Urinary bladder (tissue), 4 donors: ENCODE data around the gene CYTH4. TPM values are rescaled to one million over a fixed set of nuclear protein-coding genes. Genes with fewer than 3 reads are reported as not detected.
"Not testable (repeated sequence)": the region's sequence is repeated elsewhere in the genome, so short reads cannot be mapped to it uniquely, and the experiment has no call there.

ENCODE experiments used
- DNase-seq: peaks from one replicate; pipeline ENCODE4 v3.0.0-alpha.2; 2015; ENCODE audit errors: extremely low spot score
- H3K27ac ChIP-seq: one replicate; pipeline ENCODE4 v1.5.1; 2013; ENCODE audit warnings: low read depth, mild to moderate bottlenecking, moderate library complexity
- H3K36me3 ChIP-seq: one replicate; pipeline ENCODE4 v1.6.1; 2013; ENCODE audit warnings: mild to moderate bottlenecking, moderate library complexity; ENCODE audit not compliant: insufficient read depth
- H3K4me1 ChIP-seq: one replicate; pipeline ENCODE4 v1.6.1; 2013; ENCODE audit warnings: mild to moderate bottlenecking, moderate library complexity; ENCODE audit not compliant: insufficient read depth
- H3K4me3 ChIP-seq: one replicate; pipeline ENCODE4 v1.5.1; 2013; ENCODE audit warnings: low read depth, low read length
- WGBS: extraction: QIAGEN DNeasy Blood & Tissue Kit; methylation state at CpG from one replicate; pipeline ENCODE4 v1.1.7; 2013; 5-methylcytosine and 5-hydroxymethylcytosine counted together
- polyA plus RNA-seq: library from polyadenylated mRNA; stranded (reverse); fragments of 200-250 nt; gene quantifications from one replicate; pipeline ENCODE4 v1.2.3, GENCODE V29; 2013
- total RNA-seq: library from RNA; depleted of rRNA; stranded (reverse); fragments of >200 nt; gene quantifications from one replicate; pipeline ENCODE4 v1.2.3, GENCODE V29; 2014
- donor health status: healthy with polysubstance abuse.
- donor health status: healthy.

CYTH4 gene
- total and polyA plus RNA-seq, 2 donors: 5.2 to 10.8 TPM

DNA sequence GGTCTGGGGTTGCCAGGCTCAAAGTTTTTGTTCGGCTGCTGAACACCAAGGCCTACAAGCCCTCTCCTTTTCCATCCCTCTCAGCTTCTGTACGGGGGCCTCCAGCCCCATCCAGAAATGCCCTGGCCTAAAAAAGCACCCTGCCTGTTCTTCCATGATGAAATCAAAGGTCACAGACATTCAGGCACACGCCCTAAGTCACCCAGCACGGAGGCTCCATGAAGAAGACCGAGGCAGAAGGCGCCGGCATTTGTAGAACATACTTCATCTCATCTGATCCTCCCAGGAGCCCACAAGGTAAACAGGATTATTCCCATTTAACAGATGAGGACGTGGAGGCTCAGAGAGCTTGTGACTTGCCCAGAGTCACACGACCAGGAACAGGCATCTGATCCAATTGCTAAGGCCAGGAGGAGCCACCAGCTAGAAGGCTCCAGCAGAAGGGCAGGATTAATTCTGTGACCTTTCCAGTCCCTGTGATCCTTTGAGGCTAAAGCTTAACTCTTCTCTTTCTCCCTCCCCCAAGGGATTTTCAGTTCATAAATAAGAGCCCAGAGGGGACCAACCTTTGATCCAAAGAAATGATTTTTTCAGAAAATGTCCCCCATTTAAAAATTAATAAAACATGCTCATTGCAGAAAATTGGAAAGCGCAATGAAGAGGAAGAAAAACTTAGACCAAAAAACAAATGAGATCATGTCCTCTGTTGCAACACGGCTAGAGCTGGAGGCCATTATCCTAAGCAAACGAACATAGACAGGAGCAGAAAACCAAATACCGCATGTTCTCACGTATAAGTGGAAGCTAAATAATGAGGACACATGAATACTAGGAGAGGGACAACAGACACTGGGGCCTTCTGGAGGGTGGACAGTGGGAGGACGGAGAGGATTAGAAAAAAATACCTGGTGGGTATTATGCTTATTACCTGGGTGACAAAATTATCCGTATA, 38.7 kb downstream of the CYTH4 start:
- no peak overlapping the region for H3K27ac ChIP-seq
- H3K4me3 ChIP-seq: no peak overlapping the region
- peaks cover 2% of the 10 kb centered on the region for H3K4me1 ChIP-seq
- 78% methylated on average over 16 of the region's 16 CpGs for WGBS
- DNase-seq: no peak
- no peaks in the 10 kb centered on the region for H3K36me3 ChIP-seq

DNA sequence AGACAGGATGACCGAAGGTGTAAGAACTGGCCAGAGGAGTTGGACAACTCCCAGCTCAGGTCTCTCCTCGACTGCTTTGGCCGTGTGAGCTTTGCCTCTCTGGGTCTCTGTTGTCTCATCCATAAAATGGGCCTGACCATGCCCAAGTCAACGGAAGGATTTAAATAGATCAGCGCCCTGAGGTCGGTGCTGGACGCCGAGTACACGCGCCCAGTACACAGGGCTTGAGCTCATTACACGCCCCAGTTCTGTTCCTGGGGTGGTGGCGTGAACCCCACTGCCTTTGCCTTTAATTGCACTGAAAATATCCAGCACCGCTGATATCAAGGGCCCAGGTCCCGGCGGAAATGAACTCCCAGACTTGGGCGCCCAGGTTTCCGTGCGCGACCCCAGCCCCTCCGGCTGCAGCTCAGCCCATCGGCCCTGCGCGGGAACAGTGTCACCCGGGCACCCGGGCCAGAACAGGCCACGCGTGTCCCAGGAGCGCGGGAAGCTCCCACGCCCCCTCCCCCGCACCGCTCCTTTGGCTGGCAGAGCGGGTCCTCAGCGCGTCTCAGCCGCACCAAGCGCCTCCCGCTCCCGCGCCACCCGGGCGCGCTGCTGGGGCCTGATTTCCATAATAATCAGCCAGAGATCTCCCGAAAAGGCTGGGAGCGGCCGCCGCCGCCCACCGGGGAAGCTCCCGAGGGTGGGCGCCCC, 42.2 kb downstream of the CYTH4 start:
- no peak overlapping the region for H3K27ac ChIP-seq
- WGBS: 7% methylated on average over 51 of the region's 51 CpGs

DNA sequence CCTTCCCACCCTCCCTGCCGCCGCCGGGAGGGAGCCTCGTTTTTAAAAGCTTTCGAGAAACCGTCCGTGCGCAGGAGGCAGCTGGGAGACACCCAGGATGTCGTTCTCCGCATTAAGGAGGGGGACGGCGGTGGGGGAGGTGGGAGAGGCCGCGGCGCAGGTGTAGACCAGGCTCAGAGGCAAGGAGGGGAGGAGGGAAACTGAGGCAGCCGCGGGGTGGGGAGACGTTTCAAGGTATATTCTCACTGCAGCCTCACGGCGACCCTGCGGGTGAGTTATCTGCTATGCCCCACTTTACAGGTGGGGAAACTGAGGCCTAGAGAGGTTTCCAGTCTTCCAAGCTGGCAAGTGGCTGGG, 42.7 kb downstream of the CYTH4 start:
- no peak for DNase-seq
- Histone ChIP-seq H3K4me3 (no peak overlapping the region), H3K4me1 (peaks cover 2% of the 10 kb centered on the region), H3K27ac (no peak overlapping the region), H3K36me3 (no peaks in the 10 kb centered on the region)
- 3% methylated on average over 21 of the region's 21 CpGs for WGBS

More for the DNA sequence above, 42.2 kb downstream of the CYTH4 start:
- Histone ChIP-seq H3K4me1 (peaks cover 2% of the 10 kb centered on the region), H3K36me3 (no peaks in the 10 kb centered on the region), H3K4me3 (no peak overlapping the region)
- no peak for DNase-seq

DNA sequence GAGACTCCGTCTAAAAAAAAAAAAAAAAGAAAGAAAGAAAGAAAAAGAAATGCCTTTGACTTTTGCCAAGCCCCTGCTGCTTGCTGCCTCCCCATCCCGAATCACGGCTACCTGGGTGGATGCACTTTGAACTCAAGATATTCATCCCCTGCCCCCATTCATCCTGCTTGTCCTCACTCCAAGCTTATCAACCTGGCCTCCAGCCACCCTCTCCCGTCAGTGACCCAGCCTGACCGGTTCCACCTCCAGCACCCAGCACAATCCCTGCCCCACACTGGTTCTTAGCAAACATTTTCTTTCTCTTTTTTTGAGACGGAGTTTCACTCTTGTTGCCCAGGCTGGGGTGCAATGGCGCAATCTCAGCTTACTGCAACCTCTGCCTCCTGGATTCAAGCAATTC, 44.4 kb downstream of the CYTH4 start:
- Histone ChIP-seq H3K36me3 (no peaks in the 10 kb centered on the region), H3K4me3 (no peak overlapping the region), H3K4me1 (peaks cover 2% of the 10 kb centered on the region), H3K27ac (no peak overlapping the region)
- no peak for DNase-seq
- 47% methylated on average over 7 of the region's 7 CpGs for WGBS

DNA sequence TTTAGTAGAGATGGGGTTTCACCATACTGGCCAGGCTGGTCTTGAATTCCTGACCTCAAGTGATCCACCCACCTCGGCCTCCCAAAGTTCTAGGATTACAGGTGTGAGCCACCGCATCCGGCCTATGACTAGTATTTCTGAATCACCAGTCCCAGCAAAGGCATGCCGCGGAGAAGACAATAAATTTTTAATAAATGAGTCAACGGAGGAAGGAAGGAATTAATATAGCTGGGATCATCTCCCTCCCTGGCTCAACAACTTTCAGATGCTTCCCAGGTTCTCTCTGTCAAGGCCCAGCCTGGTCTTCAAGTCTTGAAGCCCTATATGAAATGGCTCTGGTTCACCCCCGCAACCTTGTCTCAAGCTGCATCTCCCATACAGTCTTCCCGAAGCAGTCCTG, 45.7 kb downstream of the CYTH4 start:
- Histone ChIP-seq H3K4me1 (peaks cover 2% of the 10 kb centered on the region), H3K27ac (no peak overlapping the region), H3K36me3 (no peaks in the 10 kb centered on the region), H3K4me3 (no peak overlapping the region)
- no peak for DNase-seq
- 70% methylated on average over 8 of the region's 8 CpGs for WGBS

DNA sequence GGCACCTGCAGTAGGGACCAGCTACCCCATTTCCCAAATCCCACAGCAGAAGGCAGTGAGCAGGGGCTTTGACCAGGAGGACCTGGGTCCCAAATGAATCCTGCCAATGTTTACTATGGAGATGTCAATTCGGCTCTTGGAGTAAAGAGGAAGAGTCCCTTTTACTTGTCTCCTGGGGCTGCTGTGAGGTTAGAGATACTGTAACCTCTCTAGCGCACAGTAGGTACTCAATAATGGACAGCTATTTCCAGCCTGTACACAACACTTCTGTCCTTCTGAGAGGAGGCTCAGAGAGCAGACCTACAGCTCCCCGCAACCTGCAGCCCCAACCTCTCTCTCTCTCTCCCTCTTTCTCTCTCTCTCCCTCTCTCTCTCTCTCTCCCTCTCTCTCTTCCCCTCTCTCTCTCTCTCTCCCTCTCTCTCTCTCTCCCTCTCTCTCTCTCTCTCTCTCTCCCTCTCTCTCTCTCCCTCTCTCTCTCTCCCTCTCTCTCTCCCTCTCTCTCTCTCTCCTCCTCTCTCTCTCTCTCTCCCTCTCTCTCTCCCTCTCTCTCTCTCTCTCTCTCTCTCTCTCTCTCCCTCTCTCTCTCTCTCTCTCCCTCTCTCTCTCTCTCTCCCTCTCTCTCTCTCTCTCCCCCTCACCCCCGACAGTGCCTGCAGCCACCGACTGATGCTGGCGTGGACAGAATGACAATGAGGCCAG, 46.4 kb downstream of the CYTH4 start:
- 39% methylated on average over 6 of the region's 6 CpGs for WGBS

DNA sequence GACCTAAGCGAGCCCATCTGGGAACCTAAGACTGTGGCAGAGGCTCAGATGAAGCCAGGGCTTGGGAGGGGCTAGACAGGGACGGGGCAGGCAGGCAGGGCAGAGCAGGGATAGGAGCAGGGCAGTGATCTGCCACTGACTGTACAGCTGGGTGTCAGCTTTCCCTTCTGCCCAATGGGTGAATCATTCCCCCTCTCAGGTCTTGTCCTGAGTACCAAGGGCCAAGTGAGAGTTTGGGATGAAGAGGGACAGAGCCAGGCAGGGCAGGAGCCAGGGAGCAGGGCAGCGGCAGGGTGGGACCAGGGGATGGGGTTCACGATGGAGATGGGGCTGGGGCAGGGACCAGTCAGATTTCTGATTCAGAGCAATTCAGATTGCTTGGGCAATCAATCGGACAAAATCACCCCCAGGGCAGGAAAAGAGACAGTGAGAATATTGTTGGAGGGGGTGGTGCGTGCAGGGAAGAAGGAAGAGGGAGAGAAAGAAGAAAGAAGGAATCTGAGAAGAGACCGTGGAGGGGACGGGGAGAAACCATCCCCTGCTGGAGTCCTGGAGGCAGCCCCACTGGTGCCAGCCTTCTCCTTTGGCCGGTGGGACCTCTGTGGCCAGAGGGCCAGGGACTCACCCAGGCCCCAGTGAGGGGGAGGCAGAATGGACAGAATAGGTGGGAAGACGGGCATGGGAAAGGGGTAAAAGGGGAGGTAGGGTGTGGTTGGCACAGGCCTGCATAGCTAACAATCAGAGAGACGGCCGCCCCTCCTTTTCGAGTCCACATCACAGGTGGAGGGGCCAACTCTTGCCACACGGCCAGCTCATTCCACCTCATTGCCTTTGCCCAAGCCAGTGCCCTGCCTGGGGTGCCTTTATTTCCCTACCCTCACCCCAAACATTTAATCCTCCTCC, 47.2 kb downstream of the CYTH4 start:
- H3K4me3 ChIP-seq: no peak overlapping the region
- no peak for DNase-seq
- peaks cover 2% of the 10 kb centered on the region for H3K4me1 ChIP-seq
- H3K36me3 ChIP-seq: no peaks in the 10 kb centered on the region
- no peak overlapping the region for H3K27ac ChIP-seq
- 66% methylated on average over 14 of the region's 14 CpGs for WGBS

More for the DNA sequence above, 46.4 kb downstream of the CYTH4 start:
- not testable (repeated sequence) for H3K4me1 ChIP-seq, H3K27ac ChIP-seq, DNase-seq, H3K4me3 ChIP-seq, H3K36me3 ChIP-seq

DNA sequence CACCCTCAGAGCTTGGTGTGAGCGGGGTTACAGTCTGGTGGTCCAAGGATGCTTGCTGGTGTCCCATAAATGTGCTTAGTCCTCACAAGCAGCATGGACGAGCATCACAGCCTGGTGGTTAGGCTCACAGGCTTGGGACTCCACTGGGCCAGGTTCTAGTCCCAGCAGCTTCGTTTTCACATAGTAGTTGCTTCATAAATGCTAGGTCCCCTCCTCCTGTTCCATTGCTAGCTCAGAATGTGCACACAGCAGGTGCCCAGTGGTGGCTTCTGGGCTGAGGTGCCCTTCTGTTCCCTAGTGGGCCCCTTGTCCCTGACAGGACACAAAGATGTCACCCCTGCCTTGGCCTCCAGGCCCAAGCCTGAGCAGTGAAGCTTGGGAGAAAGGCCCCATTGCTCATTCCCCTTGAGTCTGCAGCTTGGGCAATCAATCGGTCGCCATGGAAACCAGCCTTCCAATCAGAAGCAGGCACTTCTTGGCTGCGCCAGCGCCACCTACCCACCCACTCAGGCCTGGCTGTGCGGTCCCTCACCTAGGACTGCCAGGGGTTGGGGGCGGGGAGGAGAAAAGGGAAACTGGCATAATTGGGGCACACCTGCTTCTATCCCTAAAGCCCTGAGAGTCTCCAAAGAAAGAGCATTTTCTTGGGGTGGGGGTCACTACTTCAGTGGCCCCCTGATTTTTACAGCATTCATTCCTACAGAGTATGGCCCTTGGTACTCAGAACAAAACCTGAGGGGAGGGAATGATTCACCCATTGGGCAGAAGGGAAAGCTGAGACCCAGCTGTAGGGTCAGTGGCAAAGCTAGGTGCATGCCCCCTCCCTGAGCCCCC, 48.1 kb downstream of the CYTH4 start:
- Histone ChIP-seq H3K4me1 (no peaks in the 10 kb centered on the region), H3K27ac (no peak overlapping the region), H3K36me3 (no peaks in the 10 kb centered on the region), H3K4me3 (no peak overlapping the region)
- no peak for DNase-seq
- WGBS: 56% methylated on average over 9 of the region's 9 CpGs

DNA sequence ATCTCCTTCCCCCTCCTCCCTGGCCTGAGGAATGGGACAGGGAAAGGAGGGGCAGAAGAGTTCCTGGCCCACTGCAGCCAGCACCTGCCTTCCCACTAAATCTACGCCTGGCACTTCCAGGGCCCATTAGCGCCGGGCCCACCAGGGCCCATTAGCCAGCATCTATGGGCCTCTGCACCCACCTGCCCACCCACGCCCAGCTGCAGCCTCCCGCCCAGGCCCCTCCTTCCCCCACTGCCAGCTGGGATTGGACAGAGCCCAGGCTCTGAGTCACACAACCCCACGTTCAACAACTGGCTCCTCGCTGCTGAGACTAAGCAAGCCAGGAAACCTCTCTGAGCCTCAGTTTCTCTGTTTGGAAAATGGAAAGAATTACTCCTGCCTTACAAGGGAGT, 48.7 kb downstream of the CYTH4 start:
- H3K27ac ChIP-seq: no peak overlapping the region
- no peak overlapping the region for H3K4me3 ChIP-seq
- no peaks in the 10 kb centered on the region for H3K4me1 ChIP-seq
- H3K36me3 ChIP-seq: no peaks in the 10 kb centered on the region
- no peak for DNase-seq
- 46% methylated on average over 7 of the region's 7 CpGs for WGBS

DNA sequence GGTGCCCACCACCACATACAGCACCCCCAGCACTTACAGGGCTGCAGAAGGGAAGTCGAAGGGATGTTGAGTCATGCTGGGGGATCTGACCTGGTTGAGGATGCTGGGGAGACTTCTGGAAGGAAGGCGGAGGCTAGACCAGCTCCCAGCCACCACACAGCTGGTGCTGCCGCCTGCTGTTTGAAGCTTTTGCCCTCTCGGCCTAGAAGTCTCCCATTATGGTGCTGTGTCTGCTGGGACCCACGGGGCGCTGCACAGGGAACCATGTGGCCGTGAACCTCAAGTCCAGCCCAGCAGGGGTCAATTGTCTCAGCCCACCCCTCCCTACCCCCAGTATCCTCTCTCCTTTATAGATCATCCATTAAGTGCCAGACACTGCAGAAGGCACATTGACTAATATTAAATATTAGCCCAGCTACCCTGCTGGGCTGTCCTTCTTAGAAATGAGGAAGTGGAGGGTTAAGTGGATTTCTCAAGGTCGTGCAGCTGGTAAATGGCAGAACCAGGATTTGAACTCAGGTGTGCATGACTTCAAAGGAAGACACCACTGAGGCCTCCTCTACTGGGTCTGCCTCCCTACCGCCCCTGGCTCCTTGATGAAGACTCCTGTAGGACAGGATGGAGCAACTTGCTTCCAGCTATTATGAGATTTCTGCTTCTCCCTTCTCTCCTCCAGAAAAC, 49.7 kb downstream of the CYTH4 start:
- Histone ChIP-seq H3K4me1 (no peaks in the 10 kb centered on the region), H3K36me3 (no peaks in the 10 kb centered on the region), H3K27ac (no peak overlapping the region), H3K4me3 (no peak overlapping the region)
- no peak for DNase-seq
- 72% methylated on average over 9 of the region's 9 CpGs for WGBS

DNA sequence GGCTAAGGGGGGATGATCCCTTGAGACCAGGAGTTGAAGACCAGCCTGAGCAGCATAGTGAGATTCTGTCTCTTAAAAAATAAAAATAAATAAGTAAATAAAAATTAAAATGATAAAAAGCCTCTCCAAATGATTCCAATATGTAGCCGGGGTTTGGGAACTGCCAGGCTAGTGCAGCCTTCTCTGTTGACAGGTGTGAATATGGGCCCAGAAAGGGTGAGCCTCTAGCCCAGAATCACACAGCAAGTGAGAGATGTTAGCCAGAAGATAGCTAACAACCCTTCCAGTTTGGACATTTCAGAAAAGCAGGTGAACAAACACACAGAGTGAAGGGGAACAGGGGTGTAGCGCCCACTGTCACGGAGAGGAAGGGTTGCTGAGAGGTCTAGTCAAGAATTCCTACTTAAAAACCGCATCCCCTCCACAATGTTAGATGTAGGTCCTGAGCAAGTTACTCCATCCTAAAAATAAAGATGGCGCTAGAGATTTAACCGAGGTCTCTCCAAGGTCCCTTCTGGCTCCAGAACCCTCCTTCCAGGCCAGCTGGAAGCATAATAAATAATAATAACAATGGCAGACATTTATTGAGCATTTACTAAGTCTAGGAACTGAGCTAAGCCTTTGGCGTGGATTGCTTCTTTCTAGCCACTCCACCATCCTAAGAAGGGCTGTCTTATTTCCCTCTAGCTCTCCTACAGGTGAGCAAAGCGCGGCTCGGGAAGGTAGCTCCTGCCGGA, 51.6 kb downstream of the CYTH4 start:
- DNase-seq: no peak
- Histone ChIP-seq H3K4me1 (no peaks in the 10 kb centered on the region), H3K36me3 (no peaks in the 10 kb centered on the region), H3K27ac (no peak overlapping the region), H3K4me3 (no peak overlapping the region)
- WGBS: 29% methylated on average over 11 of the region's 11 CpGs
